ENCODE measurements around the gene TNPO1.

DNA sequence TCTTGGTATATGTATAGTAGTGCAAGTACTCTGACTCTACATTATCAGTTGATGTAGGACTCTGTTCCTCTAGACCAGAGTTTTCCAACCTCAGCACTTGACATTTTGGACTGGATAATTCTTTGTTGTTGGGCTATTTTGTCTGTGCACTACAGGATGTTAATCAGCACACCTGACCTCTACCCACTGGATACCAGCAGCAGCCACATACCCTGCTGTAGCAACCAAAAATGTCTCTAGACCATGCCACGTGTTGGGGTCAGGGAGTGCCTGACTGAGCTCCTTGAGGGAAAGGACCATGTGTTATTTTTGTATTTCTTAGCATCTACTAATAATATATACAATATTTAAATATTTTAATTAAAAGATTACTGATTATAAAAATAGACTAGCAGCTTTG is 42.7 kb downstream of the TNPO1 start:
- no peak for TF ChIP-seq GATA2 (IDR thresholded peaks at IDR 0.05; ENCODE audit: low read depth, low read length)
- TF ChIP-seq GATA3 (IDR thresholded peaks at IDR 0.05; ENCODE audit: low read depth, low read length): no peak
